GM21447 (cell line): Measurements from ENCODE around the gene MTRFR.
"Not testable (repeated sequence)": the region's sequence is repeated elsewhere in the genome, so short reads cannot be mapped to it uniquely, and the experiment has no call there.

Source experiments
- ATAC-seq: cut with Tn5 transposase; IDR thresholded peaks from one replicate; pipeline ENCODE4 v1.9.1; 2021; ENCODE audit not compliant: unreplicated experiment

MTRFR gene

GRCh38 chr12:123248996-123249741 lies 15.9 kb downstream of the MTRFR start:
- ATAC-seq: not testable (repeated sequence)

DNA sequence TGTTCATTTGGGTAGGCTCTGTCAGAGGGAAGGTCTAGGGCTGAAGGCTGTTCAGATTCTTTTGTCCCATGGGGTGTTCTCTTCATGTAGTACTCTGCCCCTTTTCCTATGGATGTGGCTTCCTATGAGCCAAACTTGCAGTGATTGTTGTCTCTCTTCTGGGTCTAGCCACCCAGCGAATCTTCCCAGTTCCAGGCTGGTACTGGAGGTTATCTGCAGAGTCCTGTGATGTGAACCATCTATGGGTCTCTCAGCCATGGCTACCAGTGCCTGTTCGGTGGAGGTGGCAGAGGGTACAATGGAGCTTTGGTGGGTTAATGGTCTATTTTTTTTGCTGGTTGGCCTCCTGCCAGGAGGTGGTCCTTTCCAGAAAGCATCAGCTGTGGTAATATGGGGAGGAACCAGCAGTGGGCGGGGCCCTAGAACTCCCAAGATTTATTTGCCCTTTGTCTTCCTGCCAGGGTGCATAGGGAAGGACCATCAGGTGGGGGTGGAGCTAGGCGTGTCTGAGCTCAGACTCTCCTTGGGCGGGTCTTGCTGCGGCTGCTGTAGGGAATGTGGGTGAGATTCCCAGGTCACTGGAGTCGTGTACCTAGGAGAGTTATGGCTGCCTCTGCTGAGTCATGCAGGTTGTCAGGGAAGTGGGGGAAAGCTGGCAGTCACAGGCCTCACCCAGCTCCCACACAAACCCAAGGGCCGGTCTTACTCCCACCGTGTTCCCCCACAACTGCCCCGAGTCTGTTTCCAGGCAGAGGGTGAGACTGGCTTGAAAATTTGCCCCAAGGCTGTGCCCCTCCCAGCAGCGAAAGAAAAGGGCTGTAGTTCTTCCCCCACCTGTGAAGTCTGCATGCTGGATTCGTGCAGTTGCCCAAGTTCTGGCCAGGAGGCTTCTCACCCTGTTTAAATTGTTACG lies 17.5 kb downstream of the MTRFR start:
- no peak for ATAC-seq

- no peak for ATAC-seq
These were observed 18.3 kb downstream of the MTRFR start for GRCh38 chr12:123251403-123252076.

DNA sequence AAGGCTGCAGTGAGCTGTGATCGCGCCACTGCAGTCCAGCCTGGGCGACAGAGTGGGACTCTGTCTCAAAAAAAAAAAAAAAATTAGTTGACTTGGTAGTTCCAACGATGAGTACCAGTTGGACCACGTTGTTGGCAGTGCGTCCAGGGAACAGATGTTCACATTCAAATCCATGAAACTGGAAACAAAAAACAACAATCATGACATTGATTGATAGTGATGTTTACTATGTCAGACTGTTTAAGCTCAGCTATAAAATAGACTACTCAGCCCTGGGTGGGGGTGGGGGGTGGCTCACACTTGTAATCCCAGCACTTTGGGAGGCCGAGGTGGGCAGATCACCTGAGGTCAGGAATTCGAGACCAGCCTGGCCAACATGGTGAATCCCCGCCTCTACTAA lies 19.1 kb downstream of the MTRFR start:
- not testable (repeated sequence) for ATAC-seq

GRCh38 chr12:123253641-123254459 lies 20.6 kb downstream of the MTRFR start:
- ATAC-seq: no peak

DNA sequence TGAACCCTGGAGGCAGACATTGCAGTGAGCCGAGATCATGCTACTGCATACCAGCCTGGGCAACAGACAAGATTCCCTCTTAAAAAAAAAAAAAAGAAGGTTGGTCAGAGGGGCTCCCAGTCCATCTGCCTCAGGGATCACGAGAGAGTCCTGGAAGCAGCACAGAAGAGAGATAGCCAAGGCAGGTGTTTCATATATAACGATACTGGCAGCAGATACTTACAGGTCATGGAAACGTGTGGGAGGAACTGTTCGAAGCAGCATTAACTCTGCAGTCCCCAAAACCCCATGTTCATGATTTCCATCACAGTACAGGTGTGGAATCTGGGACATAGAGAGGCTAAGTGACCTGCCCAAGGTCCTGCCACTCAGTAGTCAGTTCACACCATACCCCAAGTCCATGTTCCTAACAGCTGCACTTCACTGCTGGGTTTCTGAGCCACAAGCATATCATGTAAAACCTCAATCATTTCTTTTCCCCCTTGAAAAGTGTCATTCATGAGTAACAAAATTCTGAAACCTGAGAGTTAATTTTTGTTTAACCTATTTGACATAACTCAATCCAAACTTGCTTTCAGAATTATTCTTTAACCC lies 21.7 kb downstream of the MTRFR start:
- no peak for ATAC-seq

DNA sequence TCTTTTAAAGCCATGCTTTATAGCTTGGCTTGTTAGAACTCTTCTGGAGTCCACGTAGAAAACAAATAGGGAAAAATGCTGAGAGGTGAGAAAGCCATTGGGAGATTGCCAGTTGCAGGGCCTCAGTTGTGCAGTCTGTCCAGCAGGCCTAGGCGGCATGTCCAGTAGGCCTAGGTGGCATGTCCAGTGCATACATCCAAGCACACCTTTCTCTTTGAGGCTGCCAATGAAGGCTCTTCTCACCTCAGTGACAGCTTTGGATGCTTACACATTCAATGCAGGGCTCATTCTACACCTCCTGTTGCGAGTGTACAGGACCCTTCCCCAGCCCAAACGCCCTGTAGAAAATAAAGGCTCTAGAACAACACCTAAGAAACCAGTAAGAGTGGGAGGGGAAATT lies 25.4 kb downstream of the MTRFR start:
- no peak for ATAC-seq

- no peak for ATAC-seq
These were observed 26.8 kb downstream of the MTRFR start for GRCh38 chr12:123260081-123260480.

DNA sequence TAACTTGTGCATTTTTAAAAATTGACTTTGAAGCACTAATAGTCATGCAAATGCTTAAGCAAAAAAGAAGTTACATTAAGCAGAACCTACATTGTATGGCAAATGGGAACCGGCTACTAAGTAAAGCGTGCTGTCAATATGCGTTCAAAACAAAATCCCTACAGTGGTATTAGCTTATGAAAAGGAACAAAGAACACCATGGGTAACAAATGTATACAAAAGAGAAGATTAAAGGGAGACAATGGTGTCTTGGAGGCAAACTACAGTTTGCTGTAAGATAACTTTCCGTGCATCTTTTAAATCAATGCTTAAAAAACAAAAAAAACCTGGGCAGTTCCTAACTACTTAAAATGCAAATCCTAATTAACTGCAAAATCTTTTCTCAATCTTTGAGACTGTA lies 28.0 kb downstream of the MTRFR start:
- ATAC-seq: no peak

GRCh38 chr12:123263196-123263817 lies 30.1 kb downstream of the MTRFR start:
- ATAC-seq: no peak

- ATAC-seq: no peak
These were observed 31.4 kb downstream of the MTRFR start for GRCh38 chr12:123264642-123265041.

DNA sequence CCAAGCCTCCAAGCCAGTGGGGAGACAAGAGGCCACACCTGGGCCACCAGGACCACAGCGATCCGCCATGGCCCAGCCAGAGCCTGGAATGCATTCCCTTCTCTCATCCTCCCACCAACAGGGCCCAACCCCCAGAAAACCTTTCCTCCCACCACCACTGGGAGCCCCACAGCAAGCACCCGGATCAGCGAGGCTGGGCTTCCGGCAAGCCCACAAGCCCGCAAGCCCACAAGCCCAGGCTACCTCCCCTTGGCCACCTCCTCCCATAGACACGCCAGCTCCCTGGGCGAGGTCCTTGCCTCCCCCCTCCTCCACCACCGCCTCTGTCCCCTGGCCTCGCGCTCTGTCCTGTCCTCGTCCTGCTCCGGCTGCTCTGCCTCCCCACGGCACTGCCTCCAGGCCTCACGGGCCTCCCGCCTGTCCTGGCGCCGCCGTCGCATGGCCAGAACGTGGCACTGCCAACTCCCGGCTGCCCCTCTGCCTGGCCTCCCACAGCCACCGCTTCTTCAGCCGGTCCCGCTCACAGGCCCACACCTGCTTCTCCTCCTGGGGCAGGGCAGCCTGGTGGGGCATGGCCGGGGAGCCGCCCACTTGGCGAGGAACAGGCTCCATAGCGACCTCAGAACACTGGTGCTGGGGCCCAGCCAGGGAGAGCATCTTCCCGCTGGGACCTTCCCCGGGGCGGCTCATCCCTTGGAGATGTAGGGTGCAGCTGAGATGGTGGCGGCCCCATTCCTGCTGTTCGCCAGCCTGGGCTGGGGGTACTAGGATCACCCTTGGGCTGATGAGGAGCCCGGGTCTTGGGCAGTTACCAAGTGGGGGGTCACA lies 32.8 kb downstream of the MTRFR start:
- ATAC-seq: no peak

DNA sequence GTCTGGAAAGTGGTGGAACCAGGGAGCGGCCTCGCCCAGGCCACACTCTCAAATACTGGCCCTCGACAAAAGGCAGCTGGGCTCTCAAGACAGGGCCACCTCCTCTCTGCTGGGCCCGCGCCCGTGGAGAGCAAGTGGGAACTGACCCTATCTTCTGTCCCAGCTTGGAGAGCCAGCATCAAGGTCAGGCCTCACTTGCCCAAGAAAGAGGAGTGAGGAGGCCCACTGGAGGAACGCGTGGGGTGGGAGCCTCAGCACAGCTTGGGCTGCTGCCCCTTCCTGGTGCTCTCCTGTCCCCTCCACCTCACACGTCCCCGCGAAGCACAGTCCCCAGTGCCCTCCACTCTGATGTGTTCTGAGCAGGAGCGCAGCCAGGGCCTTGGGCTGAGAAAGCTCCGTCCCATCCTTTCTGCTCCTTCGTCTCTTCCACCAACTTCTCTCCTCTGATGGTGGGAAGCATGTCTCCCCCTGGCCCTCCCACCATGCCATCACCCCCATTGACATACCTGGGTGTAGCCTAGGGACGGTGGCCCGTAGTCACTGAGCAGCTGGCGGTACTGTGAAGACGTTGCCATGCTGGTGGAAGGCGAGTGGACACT lies 33.5 kb downstream of the MTRFR start:
- no peak for ATAC-seq

GRCh38 chr12:123267335-123267920 lies 34.2 kb downstream of the MTRFR start:
- ATAC-seq: no peak

DNA sequence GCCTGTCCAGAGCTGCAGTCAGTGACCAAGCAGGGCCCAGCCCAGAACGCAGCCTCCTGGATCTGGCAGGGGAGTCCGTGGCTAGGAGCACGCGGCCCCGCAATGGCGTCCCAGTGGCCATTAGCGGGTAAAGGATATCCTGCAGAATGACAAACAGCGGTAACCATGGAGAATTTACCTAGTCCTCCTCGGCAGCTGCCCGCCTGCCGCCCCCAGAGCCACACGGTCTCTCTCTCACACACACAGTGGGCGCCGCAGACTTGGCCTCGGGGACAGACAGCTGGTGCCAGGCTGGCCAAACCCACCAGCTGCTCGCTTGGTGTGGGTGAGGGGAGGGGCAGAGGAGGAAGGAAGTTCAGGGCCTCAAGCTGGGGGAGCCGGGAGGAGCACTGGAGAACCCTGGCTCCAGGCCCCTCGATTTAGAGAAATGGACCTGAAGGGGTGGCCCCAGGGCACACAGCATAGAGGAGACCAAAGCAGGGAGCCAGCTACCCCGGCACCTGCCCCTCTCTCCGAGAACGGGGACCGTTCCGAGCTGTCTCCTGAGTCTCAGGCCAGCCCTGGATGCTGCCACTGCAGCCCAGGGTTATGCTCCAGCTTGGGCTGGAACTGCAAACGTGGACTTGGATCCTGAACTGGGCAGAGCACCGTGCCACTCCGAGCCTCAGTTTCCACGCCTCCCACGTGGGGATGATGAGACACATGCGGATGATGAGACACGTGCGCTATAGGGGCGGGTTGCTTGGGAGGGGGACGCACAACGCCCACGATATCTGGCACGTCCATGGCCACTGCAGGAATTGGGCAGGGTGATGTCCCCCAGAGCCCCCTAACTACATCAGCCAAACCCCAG lies 35.0 kb downstream of the MTRFR start:
- ATAC-seq: no peak

DNA sequence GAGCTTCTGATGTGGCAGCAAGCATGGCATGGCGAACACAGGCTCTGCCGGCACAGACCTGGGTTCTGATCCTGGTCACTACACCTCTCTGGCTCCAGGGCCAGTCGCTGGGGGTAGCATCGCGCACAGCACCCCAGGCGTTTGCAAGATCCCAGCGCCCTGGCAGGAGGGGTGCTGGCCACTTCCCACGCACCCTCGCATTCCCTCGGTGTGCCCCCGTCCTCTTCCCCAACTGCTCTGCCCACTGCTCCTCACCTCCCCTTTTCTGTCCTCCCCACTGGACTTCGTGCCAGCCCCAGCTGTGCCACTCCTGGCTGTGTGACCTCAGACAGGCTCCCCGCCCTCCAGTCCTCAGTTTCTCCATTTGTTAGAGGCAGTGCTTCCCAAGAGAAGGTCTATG lies 35.6 kb downstream of the MTRFR start:
- no peak for ATAC-seq

- no peak for ATAC-seq
These were observed 36.2 kb downstream of the MTRFR start for GRCh38 chr12:123269395-123269892.
